ENCODE data around the gene ERVMER34-1. TPM values are rescaled to one million over a fixed set of nuclear protein-coding genes. Genes with fewer than 3 reads are reported as not detected.

Gene ERVMER34-1
- total and polyA plus RNA-seq, 2 donors (not counting 3 experiments of a cell fraction or from before 2014, with no cell fraction given) = 0.03 TPM; not detected in 1

- Histone ChIP-seq H3K4me1 (ENCODE audit: control insufficient read depth, extremely low read depth, insufficient read depth, low read length) (no peaks in the 10 kb centered on the region), H2AFZ (ENCODE audit: low read depth, low read length) (no peak overlapping the region), H3K27me3 (ENCODE audit: control insufficient read depth in 2 of 2, insufficient read depth in 2 of 2, low read length in 2 of 2) (no peaks in the 10 kb centered on the region), H3K9ac (replicated peaks; ENCODE audit: extremely low read depth, insufficient read depth, low read length) (no peak overlapping the region), H3K9me1 (replicated peaks; ENCODE audit: control insufficient read depth, extremely low read depth, insufficient read depth, low read length) (no peaks in the 10 kb centered on the region), H3K4me2 (ENCODE audit: insufficient read depth, low read length) (no peak overlapping the region), H4K20me1 (replicated peaks; ENCODE audit: control insufficient read depth, extremely low read depth, insufficient read depth, low read length) (no peaks in the 10 kb centered on the region), H3K36me3 (ENCODE audit: control insufficient read depth in 2 of 2, extremely low read depth in 1 of 2, insufficient read depth in 2 of 2, low read length in 2 of 2) (no peaks in the 10 kb centered on the region), H3K79me2 (ENCODE audit: control insufficient read depth, insufficient read depth, low read length) (no peaks in the 10 kb centered on the region), H3K4me3 (replicated peaks in 1 of 3; ENCODE audit: insufficient read depth in 1 of 3, low read depth in 1 of 3, low read length in 3 of 3) (no peak overlapping the region), H3K9me3 (replicated peaks; ENCODE audit: control insufficient read depth, insufficient read depth, low read length) (no peaks in the 10 kb centered on the region), H3K27ac (ENCODE audit: insufficient read depth, low read depth, low read length) (no peak overlapping the region)
- no TSS peak for BruUV-seq (replicated peaks)
- no peak for DNase-seq (ENCODE audit: low read depth, low spot score)
- CTCF ChIA-PET = no interaction called here
- no peak for FAIRE-seq
- dilution Hi-C loops (cut with MboI; ENCODE audit: extremely low pct_ligation_motif_present, low sequenced_read_pairs) = no loop called here
- intact Hi-C loops (cut with micrococcal nuclease) = no loop called here
- TF ChIP-seq CTCF (IDR thresholded peaks at IDR 0.05; ENCODE audit: extremely low read depth in 1 of 2, insufficient read depth in 1 of 2, low read depth in 1 of 2, low read length in 2 of 2) (no peak), EZH2 (IDR thresholded peaks at IDR 0.05; ENCODE audit: borderline replicate concordance, low read depth, low read length, severe bottlenecking) (no peak), FOS (IDR thresholded peaks at IDR 0.05; ENCODE audit: borderline replicate concordance, insufficient read depth, low read length) (no peak), POLR2A (IDR thresholded peaks at IDR 0.05; ENCODE audit: low read depth, low read length) (no peak)
- POLR2A ChIA-PET = interaction anchor here (0.7 kb wide), 1 partner anchor 1355 kb away, joined by 3 read pairs; no protein-coding TSS in a partner anchor
Observed at GRCh38 chr4:52780206-52780605, 29.0 kb upstream of the ERVMER34-1 start.

GRCh38 chr4:52760256-52760655 is 9.0 kb upstream of the ERVMER34-1 start:
- no peak for FAIRE-seq

More at GRCh38 chr4:52760256-52760655, 9.0 kb upstream of the ERVMER34-1 start:
- Histone ChIP-seq H3K36me3 (ENCODE audit: control insufficient read depth in 2 of 2, extremely low read depth in 1 of 2, insufficient read depth in 2 of 2, low read length in 2 of 2) (no peaks in the 10 kb centered on the region), H3K4me3 (replicated peaks in 1 of 3; ENCODE audit: insufficient read depth in 1 of 3, low read depth in 1 of 3, low read length in 3 of 3) (no peak overlapping the region), H3K27ac (ENCODE audit: insufficient read depth, low read depth, low read length) (no peak overlapping the region), H3K4me2 (ENCODE audit: insufficient read depth, low read length) (no peak overlapping the region), H3K79me2 (ENCODE audit: control insufficient read depth, insufficient read depth, low read length) (no peaks in the 10 kb centered on the region), H3K9me3 (replicated peaks; ENCODE audit: control insufficient read depth, insufficient read depth, low read length) (no peaks in the 10 kb centered on the region), H3K9ac (replicated peaks; ENCODE audit: extremely low read depth, insufficient read depth, low read length) (no peak overlapping the region), H2AFZ (ENCODE audit: low read depth, low read length) (no peak overlapping the region), H3K4me1 (ENCODE audit: control insufficient read depth, extremely low read depth, insufficient read depth, low read length) (no peaks in the 10 kb centered on the region), H3K9me1 (replicated peaks; ENCODE audit: control insufficient read depth, extremely low read depth, insufficient read depth, low read length) (no peaks in the 10 kb centered on the region), H3K27me3 (ENCODE audit: control insufficient read depth in 2 of 2, insufficient read depth in 2 of 2, low read length in 2 of 2) (peaks cover 3 to 6% of the 10 kb centered on the region in 2 experiments), H4K20me1 (replicated peaks; ENCODE audit: control insufficient read depth, extremely low read depth, insufficient read depth, low read length) (no peaks in the 10 kb centered on the region)
- intact Hi-C loops (cut with micrococcal nuclease) = no loop called here
- dilution Hi-C loops (cut with MboI; ENCODE audit: extremely low pct_ligation_motif_present, low sequenced_read_pairs) = no loop called here
- ChIA-PET CTCF (no interaction called here), POLR2A (no interaction called here)
- BruUV-seq (replicated peaks) = no TSS peak
- TF ChIP-seq POLR2AphosphoS5 (IDR thresholded peaks at IDR 0.05; ENCODE audit: insufficient read depth, low read depth, low read length) (no peak), POLR2A (IDR thresholded peaks at IDR 0.05; ENCODE audit: low read depth, low read length) (no peak), MYC (IDR thresholded peaks at IDR 0.05; ENCODE audit: low read depth, low read length) (no peak), GATA2 (IDR thresholded peaks at IDR 0.05; ENCODE audit: insufficient read depth, insufficient read length, low read depth, low read length) (no peak), JUN (IDR thresholded peaks at IDR 0.05; ENCODE audit: borderline replicate concordance, insufficient read depth, insufficient read length, low read depth) (no peak), MAX (IDR thresholded peaks at IDR 0.05; ENCODE audit: insufficient read depth, insufficient read length) (no peak), FOS (IDR thresholded peaks at IDR 0.05; ENCODE audit: borderline replicate concordance, insufficient read depth, low read length) (no peak), EZH2 (IDR thresholded peaks at IDR 0.05; ENCODE audit: borderline replicate concordance, low read depth, low read length, severe bottlenecking) (no peak), CTCF (IDR thresholded peaks at IDR 0.05; ENCODE audit: extremely low read depth in 1 of 2, insufficient read depth in 1 of 2, low read depth in 1 of 2, low read length in 2 of 2) (no peak)
- no peak for DNase-seq (ENCODE audit: low read depth, low spot score)

Measured in endothelial cell of umbilical vein (primary cell).